Ascending aorta (tissue), 2 donors: ENCODE measurements around the gene CATSPER3. TPM values are rescaled to one million over a fixed set of nuclear protein-coding genes. Genes with fewer than 3 reads are reported as not detected.

Source experiments
- DNase-seq, 2 donors: peaks; one replicate each; pipeline ENCODE4 v3.0.0-alpha.2; 2019; ENCODE audit warnings: low spot score in 2 of 2
- H3K27ac ChIP-seq, 2 donors: fragments of 200-600 bp; sonication (generic); one replicate each; pipeline ENCODE4 v1.5.1; 2016 to 2017; ENCODE audit warnings: mild to moderate bottlenecking in 1 of 2
- H3K27me3 ChIP-seq: fragments of 200-600 bp; sonication (generic); one replicate; pipeline ENCODE4 v1.5.1; 2017
- H3K36me3 ChIP-seq, 2 donors: fragments of 200-600 bp; sonication (generic); one replicate each; pipeline ENCODE4 v1.5.1; 2016
- H3K4me1 ChIP-seq, 2 donors: fragments of 200-600 bp; sonication (generic); one replicate each; pipeline ENCODE4 v1.5.1; 2016 to 2017; ENCODE audit warnings: mild to moderate bottlenecking in 1 of 2
- H3K4me3 ChIP-seq, 2 donors: fragments of 200-600 bp; sonication (generic); one replicate each; pipeline ENCODE4 v1.5.1; 2016 to 2017; ENCODE audit warnings: mild to moderate bottlenecking in 1 of 2
- H3K9me3 ChIP-seq, 2 donors: fragments of 200-600 bp; sonication (generic); one replicate each; pipeline ENCODE4 v1.5.1; 2016
- CTCF ChIP-seq, 3 experiments: fragments of 200-600 bp in 2 of 3; fragments of 450-650 bp in 1 of 3; sonication (generic) in 2 of 3; IDR thresholded peaks; one replicate each; pipeline ENCODE4 v1.5.1; 2016 to 2019; ENCODE audit warnings: antibody characterized with exemption in 3 of 3, mild to moderate bottlenecking in 1 of 3, moderate library complexity in 1 of 3
- intact Hi-C: fragments of 100-400 bp; cut with DNase I; formaldehyde crosslinking; loops from one replicate; pipeline ENCODE4 v1.15.1; 2023
- total RNA-seq: library from RNA; depleted of rRNA; stranded (reverse); fragments of >200 nt; gene quantifications from one replicate; pipeline ENCODE4 v1.1.0, GENCODE V29; 2016

CATSPER3 gene
- total RNA-seq, 1 donor from 2014 or later, result not detected

DNA sequence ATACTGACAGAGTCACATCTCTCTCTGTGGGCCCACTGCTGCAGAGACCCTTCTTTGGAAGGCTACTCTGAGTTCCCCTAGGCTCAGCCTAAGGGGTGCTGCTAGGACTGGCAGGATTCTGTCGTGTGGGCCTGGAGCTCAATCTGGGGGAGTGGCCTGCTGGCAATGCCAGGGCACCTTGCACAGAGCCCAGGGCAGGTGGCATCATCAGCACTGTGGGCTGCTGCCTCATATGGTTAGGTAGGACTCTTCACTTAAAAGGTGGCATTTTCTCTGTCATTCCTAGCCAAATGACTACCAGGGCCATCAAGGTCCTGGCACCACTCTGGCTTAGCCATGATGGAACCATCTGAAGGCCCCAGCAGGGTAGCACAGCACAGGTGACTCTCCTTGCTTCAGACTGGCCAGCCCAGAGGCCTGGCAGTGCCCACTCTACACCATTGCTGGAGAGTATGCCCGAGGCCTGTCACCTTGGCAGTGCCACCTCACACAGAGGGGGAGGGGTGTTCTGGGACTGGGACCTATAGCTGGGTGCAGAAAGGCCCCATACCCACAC, 44.4 kb downstream of the CATSPER3 start:
- Histone ChIP-seq H3K9me3 (no peaks in the 10 kb centered on the region), H3K36me3 (no peaks in the 10 kb centered on the region), H3K4me1 (peaks cover 0 to 14% of the 10 kb centered on the region in 2 donors), H3K27ac (no peak overlapping the region), H3K27me3 (no peaks in the 10 kb centered on the region), H3K4me3 (no peak overlapping the region)
- DNase-seq, result peak in 1 of 2 donors; percentile 54
- no peak for TF ChIP-seq CTCF (IDR thresholded peaks at IDR 0.05)
- intact Hi-C loops, result loop anchor here (10.0 kb wide), 1 partner anchor 323 kb away; no protein-coding TSS in a partner anchor

GRCh38 chr5:135012951-135013391, 45.3 kb downstream of the CATSPER3 start:
- Histone ChIP-seq H3K4me1 (peaks cover 0 to 14% of the 10 kb centered on the region in 2 donors), H3K9me3 (no peaks in the 10 kb centered on the region), H3K4me3 (no peak overlapping the region), H3K27me3 (no peaks in the 10 kb centered on the region), H3K36me3 (no peaks in the 10 kb centered on the region), H3K27ac (peak overlapping the region; percentile 37 to 55)
- intact Hi-C loops, result loop anchor here (10.0 kb wide), 1 partner anchor 322 kb away; no protein-coding TSS in a partner anchor
- no peak for TF ChIP-seq CTCF (IDR thresholded peaks at IDR 0.05)
- peak in 1 of 2 donors; percentile 64 for DNase-seq

- no peaks in the 10 kb centered on the region for H3K9me3 ChIP-seq
- intact Hi-C loops, result loop anchor here (10.0 kb wide), 1 partner anchor 321 kb away; no protein-coding TSS in a partner anchor
- no peaks in the 10 kb centered on the region for H3K27me3 ChIP-seq
- TF ChIP-seq CTCF (IDR thresholded peaks at IDR 0.05), result no peak
- no peak overlapping the region for H3K4me3 ChIP-seq
- DNase-seq, result peak in 1 of 2 donors; percentile 39
- H3K27ac ChIP-seq, result peak overlapping the region; percentile 37 to 55
- peaks cover 0 to 14% of the 10 kb centered on the region in 2 donors for H3K4me1 ChIP-seq
- H3K36me3 ChIP-seq, result no peaks in the 10 kb centered on the region
Observed at GRCh38 chr5:135013445-135013844, 45.7 kb downstream of the CATSPER3 start.

- no peaks in the 10 kb centered on the region for H3K27me3 ChIP-seq
- no peaks in the 10 kb centered on the region for H3K36me3 ChIP-seq
- intact Hi-C loops, result loop anchor here (10.0 kb wide), 1 partner anchor 321 kb away; no protein-coding TSS in a partner anchor
- H3K27ac ChIP-seq, result peak overlapping the region; percentile 37 to 55
- peak in 1 of 2 donors; percentile 69 for DNase-seq
- no peaks in the 10 kb centered on the region for H3K9me3 ChIP-seq
- no peak for TF ChIP-seq CTCF (IDR thresholded peaks at IDR 0.05)
- H3K4me3 ChIP-seq, result no peak overlapping the region
- peaks cover 0 to 14% of the 10 kb centered on the region in 2 donors for H3K4me1 ChIP-seq
Observed at GRCh38 chr5:135013947-135014570, 46.4 kb downstream of the CATSPER3 start.

GRCh38 chr5:135015942-135016341, 48.2 kb downstream of the CATSPER3 start:
- H3K36me3 ChIP-seq, result no peaks in the 10 kb centered on the region
- H3K27me3 ChIP-seq, result no peaks in the 10 kb centered on the region
- peak in 1 of 2 donors; percentile 40 for DNase-seq
- H3K27ac ChIP-seq, result no peak overlapping the region
- no peaks in the 10 kb centered on the region for H3K9me3 ChIP-seq
- no peak for TF ChIP-seq CTCF (IDR thresholded peaks at IDR 0.05)
- intact Hi-C loops, result loop anchor here (10.0 kb wide), 1 partner anchor 319 kb away; no protein-coding TSS in a partner anchor
- H3K4me3 ChIP-seq, result no peak overlapping the region
- peaks cover 0 to 14% of the 10 kb centered on the region in 2 donors for H3K4me1 ChIP-seq
